ENCODE measurements around the gene MAP3K7. TPM values are rescaled to one million over a fixed set of nuclear protein-coding genes. Genes with fewer than 3 reads are reported as not detected.

Gene MAP3K7
- total RNA-seq, 1 donor from 2014 or later: 91.9 TPM

GRCh38 chr6:90583836-90584481 lies 2.9 kb downstream of the MAP3K7 start:
- H4K20me1 ChIP-seq (ENCODE audit: low read depth): peaks cover 71% of the 10 kb centered on the region

GRCh38 chr6:90583179-90583835 lies 3.6 kb downstream of the MAP3K7 start:
- Histone ChIP-seq H3K79me2 (ENCODE audit: low read depth) (peaks cover 84% of the 10 kb centered on the region), H2AFZ (replicated peaks) (no peak overlapping the region), H3K9ac (no peak overlapping the region), H3K4me1 (peaks cover 16% of the 10 kb centered on the region), H3K4me3 (no peak overlapping the region), H3K36me3 (no peaks in the 10 kb centered on the region), H3K27ac (no peak overlapping the region), H3K9me3 (ENCODE audit: low read depth) (no peaks in the 10 kb centered on the region), H3F3A (ENCODE audit: low read depth) (peaks cover 11% of the 10 kb centered on the region), H3K4me2 (no peak overlapping the region), H3K27me3 (peaks cover 4% of the 10 kb centered on the region), H4K20me1 (ENCODE audit: low read depth) (peaks cover 77% of the 10 kb centered on the region)
- no peak for DNase-seq (ENCODE audit: low spot score)
- Mint-ChIP-seq H3K27me3 (ENCODE audit: insufficient read depth, low read depth) (no peaks in the 10 kb centered on the region), H3K4me1 (peaks cover 45% of the 10 kb centered on the region), H3K27ac (no peak overlapping the region), H3K4me3 (no peak overlapping the region), H3K9me3 (no peaks in the 10 kb centered on the region), H3K36me3 (peaks cover 2% of the 10 kb centered on the region)
- TF ChIP-seq EZH2phosphoT487 (IDR thresholded peaks at IDR 0.05): no peak
- no peak for TF ChIP-seq CTCF (IDR thresholded peaks at IDR 0.05)
- TF ChIP-seq EZH2 (IDR thresholded peaks at IDR 0.05): no peak

More at GRCh38 chr6:90583836-90584481, 2.9 kb downstream of the MAP3K7 start:
- Mint-ChIP-seq H3K4me1 (peaks cover 51% of the 10 kb centered on the region), H3K9me3 (no peaks in the 10 kb centered on the region), H3K4me3 (no peak overlapping the region), H3K27ac (no peak overlapping the region), H3K27me3 (ENCODE audit: insufficient read depth, low read depth) (no peaks in the 10 kb centered on the region), H3K36me3 (peaks cover 2% of the 10 kb centered on the region)
- Histone ChIP-seq H2AFZ (replicated peaks) (no peak overlapping the region), H3K27me3 (peaks cover 11% of the 10 kb centered on the region), H3K9ac (no peak overlapping the region), H3K27ac (no peak overlapping the region), H3K79me2 (ENCODE audit: low read depth) (peaks cover 77% of the 10 kb centered on the region), H3K36me3 (no peaks in the 10 kb centered on the region), H3K4me1 (peaks cover 16% of the 10 kb centered on the region), H3F3A (ENCODE audit: low read depth) (peaks cover 13% of the 10 kb centered on the region), H3K4me2 (peak overlapping the region; percentile 94), H3K4me3 (no peak overlapping the region), H3K9me3 (ENCODE audit: low read depth) (no peaks in the 10 kb centered on the region)
- no peak for DNase-seq (ENCODE audit: low spot score)
- no peak for TF ChIP-seq EZH2phosphoT487 (IDR thresholded peaks at IDR 0.05)
- no peak for TF ChIP-seq EZH2 (IDR thresholded peaks at IDR 0.05)
- TF ChIP-seq CTCF (IDR thresholded peaks at IDR 0.05): no peak

- no peak overlapping the region for H3K9ac ChIP-seq
- peaks cover 11% of the 10 kb centered on the region for H3K4me1 ChIP-seq
- H3K36me3 ChIP-seq: no peaks in the 10 kb centered on the region
- H3K4me1 Mint-ChIP-seq: peaks cover 32% of the 10 kb centered on the region
- no peaks in the 10 kb centered on the region for H3K9me3 Mint-ChIP-seq
- H3K27me3 Mint-ChIP-seq (ENCODE audit: insufficient read depth, low read depth): no peaks in the 10 kb centered on the region
- H3K36me3 Mint-ChIP-seq: peaks cover 2% of the 10 kb centered on the region
- peaks cover 97% of the 10 kb centered on the region for H3K79me2 ChIP-seq (ENCODE audit: low read depth)
- peaks cover 92% of the 10 kb centered on the region for H4K20me1 ChIP-seq (ENCODE audit: low read depth)
- no peak overlapping the region for H3K4me2 ChIP-seq
- no peaks in the 10 kb centered on the region for H3K9me3 ChIP-seq (ENCODE audit: low read depth)
- no peak for DNase-seq (ENCODE audit: low spot score)
- H3K27me3 ChIP-seq: no peaks in the 10 kb centered on the region
- peaks cover 7% of the 10 kb centered on the region for H3F3A ChIP-seq (ENCODE audit: low read depth)
- no peak overlapping the region for H3K27ac Mint-ChIP-seq
- TF ChIP-seq EZH2phosphoT487 (IDR thresholded peaks at IDR 0.05): no peak
- TF ChIP-seq CTCF (IDR thresholded peaks at IDR 0.05): no peak
- no peak for TF ChIP-seq EZH2 (IDR thresholded peaks at IDR 0.05)
- H3K4me3 ChIP-seq: no peak overlapping the region
- no peak overlapping the region for H2AFZ ChIP-seq (replicated peaks)
- H3K27ac ChIP-seq: no peak overlapping the region
- no peak overlapping the region for H3K4me3 Mint-ChIP-seq
Observed at GRCh38 chr6:90581146-90581545, 5.7 kb downstream of the MAP3K7 start.

All from neural progenitor cell (in vitro differentiated cells).